ENCODE results near the gene MAGEB16.

Gene MAGEB16

GRCh38 chrX:35798042-35798441 lies at the start of gene MAGEB16:
TSS of gene MAGEB16 (plus strand) at chrX:35798342. CDS start at chrX:35802197, 3,855 bp downstream.
- DNase-seq (ENCODE audit: low read depth): no peak
- TF ChIP-seq CTCF (IDR thresholded peaks at IDR 0.05; ENCODE audit: low read length, missing control alignments): no peak
- no peak within 1 kb of the TSS for H3K4me3 ChIP-seq (replicated peaks; ENCODE audit: low read depth, low read length)

GRCh38 chrX:35773958-35774564 lies 24.1 kb upstream of the MAGEB16 start:
- DNase-seq (ENCODE audit: low read depth): no peak
- no peak for TF ChIP-seq CTCF (IDR thresholded peaks at IDR 0.05; ENCODE audit: low read length, missing control alignments)
- no peak overlapping the region for H3K4me3 ChIP-seq (replicated peaks; ENCODE audit: low read depth, low read length)

GRCh38 chrX:35785075-35785474 lies 13.1 kb upstream of the MAGEB16 start:
- no peak overlapping the region for H3K4me3 ChIP-seq (replicated peaks; ENCODE audit: low read depth, low read length)
- no peak for DNase-seq (ENCODE audit: low read depth)
- TF ChIP-seq CTCF (IDR thresholded peaks at IDR 0.05; ENCODE audit: low read length, missing control alignments): no peak

- DNase-seq (ENCODE audit: low read depth): no peak
- H3K4me3 ChIP-seq (replicated peaks; ENCODE audit: low read depth, low read length): no peak overlapping the region
- no peak for TF ChIP-seq CTCF (IDR thresholded peaks at IDR 0.05; ENCODE audit: low read length, missing control alignments)
Observed at GRCh38 chrX:35786271-35786670, 11.9 kb upstream of the MAGEB16 start.

- no peak overlapping the region for H3K4me3 ChIP-seq (replicated peaks; ENCODE audit: low read depth, low read length)
- no peak for TF ChIP-seq CTCF (IDR thresholded peaks at IDR 0.05; ENCODE audit: low read length, missing control alignments)
- DNase-seq (ENCODE audit: low read depth): no peak
Observed at GRCh38 chrX:35787867-35788266, 10.3 kb upstream of the MAGEB16 start.

GRCh38 chrX:35800474-35800873 lies 2.3 kb downstream of the MAGEB16 start:
- no peak for DNase-seq (ENCODE audit: low read depth)
- H3K4me3 ChIP-seq (replicated peaks; ENCODE audit: low read depth, low read length): no peak overlapping the region
- no peak for TF ChIP-seq CTCF (IDR thresholded peaks at IDR 0.05; ENCODE audit: low read length, missing control alignments)

- TF ChIP-seq CTCF (IDR thresholded peaks at IDR 0.05; ENCODE audit: low read length, missing control alignments): no peak
- H3K4me3 ChIP-seq (replicated peaks; ENCODE audit: low read depth, low read length): no peak overlapping the region
- DNase-seq (ENCODE audit: low read depth): no peak
Observed at GRCh38 chrX:35809781-35810180, 11.6 kb downstream of the MAGEB16 start.
